ENCODE measurements around the gene MAP3K13. TPM values are rescaled to one million over a fixed set of nuclear protein-coding genes. Genes with fewer than 3 reads are reported as not detected.

MAP3K13 gene
- total RNA-seq, 1 experiment from 2014 or later: 9.1 TPM

GRCh38 chr3:185486394-185486793, 123.5 kb downstream of the MAP3K13 start:
- Mint-ChIP-seq H3K27ac (no peak overlapping the region), H3K4me1 (no peaks in the 10 kb centered on the region), H3K27me3 (ENCODE audit: low read depth) (no peaks in the 10 kb centered on the region), H3K4me3 (no peak overlapping the region), H3K9me3 (no peaks in the 10 kb centered on the region), H3K36me3 (peaks cover 5% of the 10 kb centered on the region; the same call in 1 of the 2 replicates)
- ATAC-seq: no peak
- CTCF ChIA-PET: interaction anchor here (1.1 kb wide), 1 partner anchor 73 kb away, joined by 5 read pairs; no protein-coding TSS in a partner anchor
- TF ChIP-seq NR2C2 (CRISPR knock-in tag; IDR thresholded peaks at IDR 0.05) (no peak), JAZF1 (CRISPR knock-in tag; IDR thresholded peaks at IDR 0.05) (no peak), ATF1 (CRISPR knock-in tag; IDR thresholded peaks at IDR 0.05) (no peak), MXD4 (CRISPR knock-in tag; IDR thresholded peaks at IDR 0.05; ENCODE audit: borderline replicate concordance) (no peak), ZNF396 (CRISPR knock-in tag; IDR thresholded peaks at IDR 0.05; ENCODE audit: borderline replicate concordance) (no peak)
- no peak for DNase-seq (ENCODE audit: low spot score)
- POLR2A ChIA-PET: no interaction called here

- Mint-ChIP-seq H3K9me3 (no peaks in the 10 kb centered on the region), H3K36me3 (peaks cover 5% of the 10 kb centered on the region; the same call in 1 of the 2 replicates), H3K27ac (no peak overlapping the region), H3K4me3 (no peak overlapping the region), H3K27me3 (ENCODE audit: low read depth) (no peaks in the 10 kb centered on the region), H3K4me1 (no peaks in the 10 kb centered on the region)
- no peak for ATAC-seq
- CTCF ChIA-PET: interaction anchor here (1.2 kb wide), 1 partner anchor 71 kb away, joined by 6 read pairs; no protein-coding TSS in a partner anchor
- POLR2A ChIA-PET: no interaction called here
- no peak for DNase-seq (ENCODE audit: low spot score)
- TF ChIP-seq PREB (CRISPR knock-in tag; IDR thresholded peaks at IDR 0.05; ENCODE audit: borderline replicate concordance) (no peak), ZNF281 (CRISPR knock-in tag; IDR thresholded peaks at IDR 0.05) (no peak), ZNF232 (CRISPR knock-in tag; IDR thresholded peaks at IDR 0.05) (no peak), ZNF532 (CRISPR knock-in tag; IDR thresholded peaks at IDR 0.05; ENCODE audit: borderline replicate concordance) (no peak), SMAD4 (CRISPR knock-in tag; IDR thresholded peaks at IDR 0.05) (no peak), JUN (CRISPR knock-in tag; IDR thresholded peaks at IDR 0.05) (no peak), ARID4B (CRISPR knock-in tag; IDR thresholded peaks at IDR 0.05; ENCODE audit: borderline replicate concordance) (no peak), HMGA2 (CRISPR knock-in tag; IDR thresholded peaks at IDR 0.05) (no peak), ZBTB43 (CRISPR knock-in tag; IDR thresholded peaks at IDR 0.05) (no peak), IRF2 (CRISPR knock-in tag; IDR thresholded peaks at IDR 0.05; ENCODE audit: borderline replicate concordance, low read depth) (no peak), E2F4 (CRISPR knock-in tag; IDR thresholded peaks at IDR 0.05; ENCODE audit: borderline replicate concordance, low read depth) (no peak), NFE2L1 (CRISPR knock-in tag; IDR thresholded peaks at IDR 0.05) (no peak), ZNF512 (CRISPR knock-in tag; IDR thresholded peaks at IDR 0.05; ENCODE audit: borderline replicate concordance) (no peak)
These were observed 125.5 kb downstream of the MAP3K13 start for GRCh38 chr3:185488465-185488864.

Measured in WTC11 (cell line).